Ishikawa (cell line): ENCODE data around the gene KEAP1.

Experiments used
- CEBPB ChIP-seq: IDR thresholded peaks from 2 replicates; pipeline ENCODE4 v1.6.1; 2012
- CREB1 ChIP-seq: IDR thresholded peaks from 2 replicates; pipeline ENCODE4 v1.6.1; 2012; ENCODE audit warnings: low read depth
- EGR1 ChIP-seq: IDR thresholded peaks from 2 replicates; pipeline ENCODE4 v1.6.1; 2012
- EP300 ChIP-seq: IDR thresholded peaks from 2 replicates; pipeline ENCODE4 v1.6.1; 2012; ENCODE audit warnings: borderline replicate concordance
- FOXM1 ChIP-seq: IDR thresholded peaks from 2 replicates; pipeline ENCODE4 v1.6.1; 2012; ENCODE audit warnings: low read depth, borderline replicate concordance
- NFIC ChIP-seq: IDR thresholded peaks from 2 replicates; pipeline ENCODE4 v1.6.1; 2012
- RAD21 ChIP-seq: IDR thresholded peaks from 2 replicates; pipeline ENCODE4 v1.6.1; 2012; ENCODE audit warnings: low read depth
- TAF1 ChIP-seq: IDR thresholded peaks from 2 replicates; pipeline ENCODE4 v1.6.1; 2012; ENCODE audit warnings: low read depth, mild to moderate bottlenecking
- TCF12 ChIP-seq: IDR thresholded peaks from 2 replicates; pipeline ENCODE4 v1.6.1; 2012; ENCODE audit warnings: low read depth
- TEAD4 ChIP-seq: IDR thresholded peaks from 2 replicates; pipeline ENCODE4 v1.6.1; 2012
- YY1 ChIP-seq: IDR thresholded peaks from 2 replicates; pipeline ENCODE4 v1.6.1; 2012; ENCODE audit warnings: low read depth
- ZBTB7A ChIP-seq: IDR thresholded peaks from 2 replicates; pipeline ENCODE4 v1.6.1; 2012; ENCODE audit warnings: low read depth
- TF ChIP-seq, protein P1 (sequence below): IDR thresholded peaks from 2 replicates; pipeline ENCODE4 v1.6.1; 2012; ENCODE audit warnings: low read depth, mild to moderate bottlenecking
- TF ChIP-seq, protein P2 (sequence below): IDR thresholded peaks from 2 replicates; pipeline ENCODE4 v1.6.1; 2012
- TF ChIP-seq, protein P3 (sequence below): IDR thresholded peaks from 2 replicates; pipeline ENCODE4 v1.6.1; 2012

Gene KEAP1

DNA sequence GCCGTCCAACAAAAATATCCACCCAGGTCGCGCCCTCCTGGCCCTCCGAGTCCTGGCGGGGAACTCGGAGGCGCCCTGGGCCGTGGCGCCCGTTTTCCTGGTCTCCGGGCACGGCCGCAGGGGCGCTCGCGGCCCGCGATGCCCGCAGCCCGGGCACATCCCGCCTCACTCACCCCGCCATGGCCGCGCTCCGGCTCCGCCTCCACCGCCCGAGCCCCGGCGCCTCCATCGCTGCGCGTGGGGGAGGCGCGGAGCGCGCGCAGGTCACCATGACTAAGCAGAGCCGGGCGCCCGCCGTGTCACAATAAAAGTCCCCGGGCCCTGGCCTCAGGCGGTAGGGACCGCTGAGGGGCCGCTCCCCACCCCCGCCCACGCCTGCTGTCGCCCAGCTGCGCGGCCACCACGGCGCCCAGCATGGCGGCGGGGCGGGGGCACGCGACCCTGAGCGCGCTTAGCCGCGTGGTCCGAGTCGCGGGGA lies 593 bp downstream of the KEAP1 start:
- TF ChIP-seq ZBTB7A (no peak), CEBPB (no peak), TAF1 (peak; percentile 83), EP300 (peak; percentile 58; the same call in 1 of the 2 replicates), YY1 (peak; percentile 91), NFIC (no peak), EGR1 (peak; percentile 93), FOXM1 (no peak), CREB1 (no peak), TCF12 (peak; percentile 77; the same call in 1 of the 2 replicates), TEAD4 (peak; percentile 44), RAD21 (no peak)
- TF ChIP-seq, protein P1, sequence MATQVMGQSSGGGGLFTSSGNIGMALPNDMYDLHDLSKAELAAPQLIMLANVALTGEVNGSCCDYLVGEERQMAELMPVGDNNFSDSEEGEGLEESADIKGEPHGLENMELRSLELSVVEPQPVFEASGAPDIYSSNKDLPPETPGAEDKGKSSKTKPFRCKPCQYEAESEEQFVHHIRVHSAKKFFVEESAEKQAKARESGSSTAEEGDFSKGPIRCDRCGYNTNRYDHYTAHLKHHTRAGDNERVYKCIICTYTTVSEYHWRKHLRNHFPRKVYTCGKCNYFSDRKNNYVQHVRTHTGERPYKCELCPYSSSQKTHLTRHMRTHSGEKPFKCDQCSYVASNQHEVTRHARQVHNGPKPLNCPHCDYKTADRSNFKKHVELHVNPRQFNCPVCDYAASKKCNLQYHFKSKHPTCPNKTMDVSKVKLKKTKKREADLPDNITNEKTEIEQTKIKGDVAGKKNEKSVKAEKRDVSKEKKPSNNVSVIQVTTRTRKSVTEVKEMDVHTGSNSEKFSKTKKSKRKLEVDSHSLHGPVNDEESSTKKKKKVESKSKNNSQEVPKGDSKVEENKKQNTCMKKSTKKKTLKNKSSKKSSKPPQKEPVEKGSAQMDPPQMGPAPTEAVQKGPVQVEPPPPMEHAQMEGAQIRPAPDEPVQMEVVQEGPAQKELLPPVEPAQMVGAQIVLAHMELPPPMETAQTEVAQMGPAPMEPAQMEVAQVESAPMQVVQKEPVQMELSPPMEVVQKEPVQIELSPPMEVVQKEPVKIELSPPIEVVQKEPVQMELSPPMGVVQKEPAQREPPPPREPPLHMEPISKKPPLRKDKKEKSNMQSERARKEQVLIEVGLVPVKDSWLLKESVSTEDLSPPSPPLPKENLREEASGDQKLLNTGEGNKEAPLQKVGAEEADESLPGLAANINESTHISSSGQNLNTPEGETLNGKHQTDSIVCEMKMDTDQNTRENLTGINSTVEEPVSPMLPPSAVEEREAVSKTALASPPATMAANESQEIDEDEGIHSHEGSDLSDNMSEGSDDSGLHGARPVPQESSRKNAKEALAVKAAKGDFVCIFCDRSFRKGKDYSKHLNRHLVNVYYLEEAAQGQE: no peak
- TF ChIP-seq, protein P2, sequence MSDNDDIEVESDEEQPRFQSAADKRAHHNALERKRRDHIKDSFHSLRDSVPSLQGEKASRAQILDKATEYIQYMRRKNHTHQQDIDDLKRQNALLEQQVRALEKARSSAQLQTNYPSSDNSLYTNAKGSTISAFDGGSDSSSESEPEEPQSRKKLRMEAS: peak; percentile 87
- TF ChIP-seq, protein P3, sequence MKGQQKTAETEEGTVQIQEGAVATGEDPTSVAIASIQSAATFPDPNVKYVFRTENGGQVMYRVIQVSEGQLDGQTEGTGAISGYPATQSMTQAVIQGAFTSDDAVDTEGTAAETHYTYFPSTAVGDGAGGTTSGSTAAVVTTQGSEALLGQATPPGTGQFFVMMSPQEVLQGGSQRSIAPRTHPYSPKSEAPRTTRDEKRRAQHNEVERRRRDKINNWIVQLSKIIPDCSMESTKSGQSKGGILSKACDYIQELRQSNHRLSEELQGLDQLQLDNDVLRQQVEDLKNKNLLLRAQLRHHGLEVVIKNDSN: peak; percentile 46; the same call in 1 of the 2 replicates

DNA sequence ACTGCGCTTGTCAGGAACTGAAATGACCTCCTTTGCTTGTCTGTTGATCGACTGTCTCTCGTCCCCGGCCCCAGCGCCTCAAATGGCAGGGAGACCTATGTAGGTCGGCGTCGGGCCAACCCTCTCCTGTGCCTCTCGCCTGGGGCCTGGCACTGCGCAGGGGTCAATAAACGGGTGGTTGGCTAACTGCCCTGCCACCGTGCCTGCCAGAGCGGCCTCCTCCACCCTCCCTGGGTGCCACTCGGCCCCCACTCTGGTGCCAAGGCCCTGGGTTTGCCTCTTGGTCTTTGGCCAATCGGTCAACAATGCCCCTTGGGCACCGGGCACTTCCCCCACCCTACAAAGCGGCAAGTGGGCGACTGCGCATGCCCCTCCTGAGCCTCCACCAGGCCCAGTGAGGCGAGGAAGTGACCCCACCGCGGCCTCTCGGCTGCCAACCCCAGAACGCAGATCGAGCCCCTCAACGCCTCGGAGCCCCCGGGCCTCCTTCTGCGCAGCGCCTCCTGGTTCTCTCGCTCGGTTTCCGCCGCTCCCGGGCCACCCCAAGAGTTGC lies 1.1 kb downstream of the KEAP1 start:
- TF ChIP-seq, protein P2: peak; percentile 20; the same call in 1 of the 2 replicates
- TF ChIP-seq, protein P1: no peak
- TF ChIP-seq EGR1 (0 out of 2 replicates have a peak, but pooled peaks have one; percentile 14), ZBTB7A (peak; percentile 14; the same call in 1 of the 2 replicates), TEAD4 (no peak), RAD21 (no peak), TAF1 (no peak), CEBPB (no peak), TCF12 (no peak), NFIC (peak; percentile 63), EP300 (no peak)
- TF ChIP-seq, protein P3: no peak

GRCh38 chr19:10500247-10500592 lies 2.9 kb downstream of the KEAP1 start:
- TF ChIP-seq CEBPB (no peak), RAD21 (no peak), EP300 (no peak), TAF1 (no peak), TCF12 (no peak)

DNA sequence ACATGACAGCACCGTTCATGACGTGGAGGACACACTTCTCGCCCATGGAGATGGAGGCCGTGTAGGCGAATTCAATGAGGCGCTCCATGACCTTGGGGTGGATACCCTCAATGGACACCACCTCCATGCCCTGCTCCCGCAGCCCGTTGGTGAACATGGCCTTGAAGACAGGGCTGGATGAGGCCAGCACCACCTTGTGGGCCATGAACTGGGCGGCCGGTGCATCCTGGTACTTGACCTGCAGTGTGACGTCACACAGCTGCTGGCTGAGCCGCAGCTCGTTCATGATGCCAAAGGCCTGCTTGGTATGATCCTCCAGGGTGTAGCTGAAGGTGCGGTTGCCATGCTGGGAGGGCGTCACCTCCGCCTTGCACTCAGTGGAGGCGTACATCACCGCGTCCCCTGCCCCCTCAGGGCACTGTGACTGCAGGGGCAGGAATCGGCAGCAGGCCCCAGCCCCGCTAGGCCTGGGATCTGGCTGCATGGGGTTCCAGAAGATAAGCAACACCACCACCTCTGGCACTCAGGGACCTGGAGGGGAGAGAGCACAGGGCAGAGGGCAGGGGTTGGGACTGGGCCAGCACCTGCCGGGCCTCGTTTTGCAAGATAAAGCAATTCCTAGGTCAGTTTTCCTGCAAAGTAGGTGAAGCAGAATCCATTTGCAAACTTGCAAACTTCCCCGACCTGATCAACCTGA lies 3.5 kb downstream of the KEAP1 start:
- TF ChIP-seq RAD21 (no peak), EGR1 (no peak), TEAD4 (no peak), EP300 (no peak), CREB1 (no peak), ZBTB7A (no peak), FOXM1 (no peak), NFIC (no peak), TCF12 (no peak), TAF1 (no peak), CEBPB (no peak), YY1 (no peak)
- TF ChIP-seq, protein P3: no peak
- TF ChIP-seq, protein P2: no peak
- TF ChIP-seq, protein P1: no peak
